H1 (cell line): ENCODE results near the gene GRK5.

Source experiments
- CHD1 ChIP-seq: IDR thresholded peaks from 2 replicates; pipeline ENCODE4 v1.6.1; 2012; ENCODE audit warnings: low read depth, low read length, improper control_type of control experiment
- CHD2 ChIP-seq: IDR thresholded peaks from 2 replicates; pipeline ENCODE4 v1.6.1; 2012; ENCODE audit warnings: low read length, improper control_type of control experiment
- EP300 ChIP-seq, 2 experiments: IDR thresholded peaks; 1 replicate in 1 of 2; 2 replicates in 1 of 2; pipeline ENCODE4 v1.6.1; 2011 to 2012; ENCODE audit warnings: low read depth in 2 of 2, low read length in 2 of 2, mild to moderate bottlenecking in 2 of 2, borderline replicate concordance in 1 of 2, inconsistent platforms in 1 of 2, moderate library complexity in 1 of 2
- EZH2 ChIP-seq: fragments of 200-600 bp; sonication (generic); IDR thresholded peaks from 2 replicates; pipeline ENCODE4 v1.7.1; 2012; ENCODE audit warnings: low read depth, mild to moderate bottlenecking, moderate library complexity, low read length, inconsistent platforms; ENCODE audit not compliant: severe bottlenecking
- MAX ChIP-seq: IDR thresholded peaks from 2 replicates; pipeline ENCODE4 v1.6.1; 2012; ENCODE audit warnings: inconsistent platforms
- POLR2A ChIP-seq, 2 experiments: IDR thresholded peaks; 1 replicate in 1 of 2; 2 replicates in 1 of 2; pipeline ENCODE4 v1.6.1; 2011; ENCODE audit warnings: low read depth in 2 of 2, low read length in 2 of 2, mild to moderate bottlenecking in 2 of 2; ENCODE audit errors: control extremely low read depth in 1 of 2
- POLR2AphosphoS5 ChIP-seq: IDR thresholded peaks from 2 replicates; pipeline ENCODE4 v1.6.1; 2011; ENCODE audit warnings: low read depth, low read length
- RAD21 ChIP-seq, 2 experiments: IDR thresholded peaks in 1 of 2; conservative IDR thresholded peaks in 1 of 2; 2 replicates each; pipeline ENCODE4 v1.6.1; 2011; ENCODE audit warnings: low read depth in 2 of 2, low read length in 2 of 2, improper control_type of control experiment in 1 of 2, inconsistent platforms in 1 of 2, mild to moderate bottlenecking in 1 of 2, moderate library complexity in 1 of 2
- RNF2 ChIP-seq: fragments of 200-900, 300-1000 bp; sonication (generic); IDR thresholded peaks from 2 replicates; pipeline ENCODE4 v1.7.1; 2016; ENCODE audit warnings: borderline replicate concordance, low read depth, mild to moderate bottlenecking, antibody characterized with exemption, low read length; ENCODE audit not compliant: poor library complexity, severe bottlenecking; ENCODE audit errors: missing control alignments
- RXRA ChIP-seq: IDR thresholded peaks from 2 replicates; pipeline ENCODE4 v1.6.1; 2011; ENCODE audit warnings: low read depth, mild to moderate bottlenecking, low read length, moderate library complexity; ENCODE audit not compliant: insufficient read depth
- TAF1 ChIP-seq: IDR thresholded peaks from 2 replicates; pipeline ENCODE4 v1.6.1; 2011; ENCODE audit warnings: mild to moderate bottlenecking, low read depth, low read length
- YY1 ChIP-seq: IDR thresholded peaks from 2 replicates; pipeline ENCODE4 v1.6.1; 2011; ENCODE audit warnings: low read depth, mild to moderate bottlenecking, low read length
- ZNF274 ChIP-seq: IDR thresholded peaks from 2 replicates; pipeline ENCODE4 v1.7.0; 2012; ENCODE audit warnings: low read length, borderline replicate concordance; ENCODE audit errors: extremely low read depth
- TF ChIP-seq, protein P1 (sequence below), 3 experiments: IDR thresholded peaks; 1 replicate in 2 of 3; 2 replicates in 1 of 3; pipeline versions ENCODE4 v1.5.1 to v1.6.1; 2011; ENCODE audit warnings: low read length in 3 of 3, mild to moderate bottlenecking in 3 of 3, inconsistent platforms in 2 of 3, low read depth in 1 of 3, moderate library complexity in 1 of 3; ENCODE audit not compliant: insufficient read depth in 1 of 3; ENCODE audit errors: control extremely low read depth in 1 of 3

- no peak for TF ChIP-seq CHD1
- TF ChIP-seq, protein P1, sequence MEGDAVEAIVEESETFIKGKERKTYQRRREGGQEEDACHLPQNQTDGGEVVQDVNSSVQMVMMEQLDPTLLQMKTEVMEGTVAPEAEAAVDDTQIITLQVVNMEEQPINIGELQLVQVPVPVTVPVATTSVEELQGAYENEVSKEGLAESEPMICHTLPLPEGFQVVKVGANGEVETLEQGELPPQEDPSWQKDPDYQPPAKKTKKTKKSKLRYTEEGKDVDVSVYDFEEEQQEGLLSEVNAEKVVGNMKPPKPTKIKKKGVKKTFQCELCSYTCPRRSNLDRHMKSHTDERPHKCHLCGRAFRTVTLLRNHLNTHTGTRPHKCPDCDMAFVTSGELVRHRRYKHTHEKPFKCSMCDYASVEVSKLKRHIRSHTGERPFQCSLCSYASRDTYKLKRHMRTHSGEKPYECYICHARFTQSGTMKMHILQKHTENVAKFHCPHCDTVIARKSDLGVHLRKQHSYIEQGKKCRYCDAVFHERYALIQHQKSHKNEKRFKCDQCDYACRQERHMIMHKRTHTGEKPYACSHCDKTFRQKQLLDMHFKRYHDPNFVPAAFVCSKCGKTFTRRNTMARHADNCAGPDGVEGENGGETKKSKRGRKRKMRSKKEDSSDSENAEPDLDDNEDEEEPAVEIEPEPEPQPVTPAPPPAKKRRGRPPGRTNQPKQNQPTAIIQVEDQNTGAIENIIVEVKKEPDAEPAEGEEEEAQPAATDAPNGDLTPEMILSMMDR (IDR thresholded peaks at IDR 0.05; ENCODE audit: control extremely low read depth in 1 of 3, insufficient read depth in 1 of 3, low read depth in 1 of 3, low read length in 3 of 3) = no peak
- TF ChIP-seq CHD2 = no peak
- TF ChIP-seq EZH2 = no peak
- TF ChIP-seq POLR2AphosphoS5 = no peak
- TF ChIP-seq POLR2A (IDR thresholded peaks at IDR 0.05; ENCODE audit: control extremely low read depth in 1 of 2, low read depth in 2 of 2, low read length in 2 of 2) = no peak
- no peak for TF ChIP-seq MAX
- TF ChIP-seq RAD21 (IDR thresholded peaks at IDR 0.05 in 1 of 2, conservative IDR thresholded peaks at IDR 0.05 in 1 of 2; ENCODE audit: low read depth in 2 of 2, low read length in 2 of 2) = no peak
- no peak for TF ChIP-seq TAF1
- TF ChIP-seq RXRA = no peak
- TF ChIP-seq ZNF274 = no peak
- no peak for TF ChIP-seq RNF2
- TF ChIP-seq EP300 (IDR thresholded peaks at IDR 0.05; ENCODE audit: borderline replicate concordance in 1 of 2, low read depth in 2 of 2, low read length in 2 of 2) = no peak
- TF ChIP-seq YY1 = no peak
These were observed 150.2 kb downstream of the GRK5 start for GRCh38 chr10:119357412-119358151.
